ENCODE data around the gene ACBD4. TPM values are rescaled to one million over a fixed set of nuclear protein-coding genes. Genes with fewer than 3 reads are reported as not detected.

Gene ACBD4
- total RNA-seq, 2 donors from 2014 or later = 13.0 to 16.6 TPM

DNA sequence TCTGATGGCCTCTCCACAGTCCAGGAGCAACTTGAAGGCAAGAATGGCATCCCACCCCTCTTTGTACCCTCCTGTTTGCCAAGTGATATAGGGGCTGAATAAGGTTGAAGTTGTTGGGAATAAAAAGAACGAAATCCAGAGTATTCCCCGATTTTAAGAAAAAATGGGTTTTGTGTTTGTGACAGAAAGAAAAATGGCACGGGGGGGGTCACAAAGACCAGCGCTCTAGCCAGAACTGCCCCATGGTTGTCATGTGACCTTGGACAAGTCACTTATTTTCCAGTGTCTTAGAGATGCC is 11.1 kb downstream of the ACBD4 start:
- Histone ChIP-seq H3K4me3 (no peak overlapping the region), H3K27me3 (no peaks in the 10 kb centered on the region)

DNA sequence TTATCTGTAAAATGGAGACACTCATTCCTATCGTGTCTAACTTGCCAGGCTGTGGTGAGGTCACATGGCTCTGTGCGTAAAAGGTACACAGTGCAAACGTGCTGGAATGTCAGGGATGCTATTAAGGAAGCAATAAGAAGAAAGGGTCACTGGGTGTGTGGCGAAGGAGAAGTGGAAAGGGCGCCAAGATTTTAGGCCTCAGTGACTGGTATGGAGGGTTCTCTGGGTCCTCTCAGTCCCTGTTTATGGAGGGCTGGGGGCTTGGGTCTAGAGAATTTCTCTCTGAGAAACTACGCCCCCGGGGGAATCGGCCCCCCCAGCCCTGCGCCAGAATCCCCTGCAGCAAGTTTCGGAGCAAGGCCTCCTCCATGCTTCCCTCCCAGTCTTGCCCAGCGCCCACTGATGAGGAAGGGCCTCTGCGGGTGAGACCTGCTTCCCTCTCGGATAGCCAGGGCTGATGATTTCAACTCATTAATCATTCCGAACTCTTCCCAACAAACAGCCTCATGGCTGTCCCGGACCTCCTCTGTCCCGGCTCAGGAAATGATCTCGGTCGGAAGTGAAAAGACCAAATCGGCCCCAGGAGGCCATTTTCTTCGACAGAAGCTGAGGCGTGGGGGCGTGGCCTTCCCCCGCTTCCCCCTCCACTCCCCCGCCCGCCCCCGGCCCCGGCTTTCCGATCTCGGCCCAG is 11.5 kb downstream of the ACBD4 start:
- peak overlapping the region; percentile 55 for H3K4me3 ChIP-seq
- intact Hi-C loops (cut with DNase I) = no loop called here
- peak overlapping the region; percentile 71 to 91 for H3K9ac ChIP-seq (ENCODE audit: low read depth in 2 of 2, low read length in 2 of 2)
- H3K9me3 ChIP-seq = no peaks in the 10 kb centered on the region
- TF ChIP-seq, protein P1, sequence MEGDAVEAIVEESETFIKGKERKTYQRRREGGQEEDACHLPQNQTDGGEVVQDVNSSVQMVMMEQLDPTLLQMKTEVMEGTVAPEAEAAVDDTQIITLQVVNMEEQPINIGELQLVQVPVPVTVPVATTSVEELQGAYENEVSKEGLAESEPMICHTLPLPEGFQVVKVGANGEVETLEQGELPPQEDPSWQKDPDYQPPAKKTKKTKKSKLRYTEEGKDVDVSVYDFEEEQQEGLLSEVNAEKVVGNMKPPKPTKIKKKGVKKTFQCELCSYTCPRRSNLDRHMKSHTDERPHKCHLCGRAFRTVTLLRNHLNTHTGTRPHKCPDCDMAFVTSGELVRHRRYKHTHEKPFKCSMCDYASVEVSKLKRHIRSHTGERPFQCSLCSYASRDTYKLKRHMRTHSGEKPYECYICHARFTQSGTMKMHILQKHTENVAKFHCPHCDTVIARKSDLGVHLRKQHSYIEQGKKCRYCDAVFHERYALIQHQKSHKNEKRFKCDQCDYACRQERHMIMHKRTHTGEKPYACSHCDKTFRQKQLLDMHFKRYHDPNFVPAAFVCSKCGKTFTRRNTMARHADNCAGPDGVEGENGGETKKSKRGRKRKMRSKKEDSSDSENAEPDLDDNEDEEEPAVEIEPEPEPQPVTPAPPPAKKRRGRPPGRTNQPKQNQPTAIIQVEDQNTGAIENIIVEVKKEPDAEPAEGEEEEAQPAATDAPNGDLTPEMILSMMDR (IDR thresholded peaks at IDR 0.05) = no peak
- peak overlapping the region; percentile 98 for H3K27ac ChIP-seq
- H3K27me3 ChIP-seq = no peaks in the 10 kb centered on the region
- H3K4me1 ChIP-seq = peaks cover 15% of the 10 kb centered on the region
- DNase-seq = peak; percentile 81
- no peaks in the 10 kb centered on the region for H3K36me3 ChIP-seq

More for the DNA sequence above, 11.1 kb downstream of the ACBD4 start:
- Histone ChIP-seq H3K36me3 (no peaks in the 10 kb centered on the region), H3K4me1 (peaks cover 11% of the 10 kb centered on the region), H3K9me3 (no peaks in the 10 kb centered on the region), H3K27ac (peak overlapping the region; percentile 98), H3K9ac (ENCODE audit: low read depth in 2 of 2, low read length in 2 of 2) (peak overlapping the region in 1 of 2 donors; percentile 91)
- DNase-seq = no peak
- intact Hi-C loops (cut with DNase I) = no loop called here
- TF ChIP-seq, protein P1 (IDR thresholded peaks at IDR 0.05) = no peak

DNA sequence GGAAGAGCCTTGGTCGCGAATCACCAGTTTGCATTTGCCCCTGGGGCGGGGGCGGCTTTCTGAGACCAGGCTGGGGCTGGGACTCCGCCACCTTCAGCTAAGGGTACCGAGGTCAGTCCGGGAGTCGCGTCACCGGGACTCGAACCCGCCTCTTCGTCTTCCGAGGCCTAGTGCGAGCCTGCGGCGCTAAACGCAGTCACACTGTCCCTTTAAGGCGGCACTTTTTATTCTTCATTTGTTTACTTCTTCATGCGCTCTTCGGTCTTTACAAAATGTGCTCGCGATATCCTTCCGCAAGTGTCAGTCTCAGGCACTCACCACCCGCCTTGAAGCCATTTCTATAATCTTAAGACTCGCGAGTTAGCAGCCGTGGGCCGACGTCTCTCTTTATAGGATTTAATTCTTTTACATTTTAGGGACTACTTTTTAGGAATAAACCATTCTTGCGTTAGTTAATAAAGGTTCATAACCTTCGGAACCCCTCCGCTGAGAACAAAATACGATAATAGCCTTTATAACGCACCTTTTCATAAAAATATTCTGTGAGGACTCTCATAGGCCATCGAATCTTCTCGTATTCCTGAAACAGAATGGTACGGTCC is 12.2 kb downstream of the ACBD4 start:
- no peaks in the 10 kb centered on the region for H3K36me3 ChIP-seq
- H3K9me3 ChIP-seq = no peaks in the 10 kb centered on the region
- H3K27ac ChIP-seq = peak overlapping the region; percentile 98
- peak overlapping the region; percentile 55 for H3K4me3 ChIP-seq
- peak overlapping the region; percentile 71 to 91 for H3K9ac ChIP-seq (ENCODE audit: low read depth in 2 of 2, low read length in 2 of 2)
- intact Hi-C loops (cut with DNase I) = no loop called here
- no peaks in the 10 kb centered on the region for H3K27me3 ChIP-seq
- H3K4me1 ChIP-seq = peaks cover 15% of the 10 kb centered on the region
- peak; percentile 83 for DNase-seq
- TF ChIP-seq, protein P1 (IDR thresholded peaks at IDR 0.05) = no peak

DNA sequence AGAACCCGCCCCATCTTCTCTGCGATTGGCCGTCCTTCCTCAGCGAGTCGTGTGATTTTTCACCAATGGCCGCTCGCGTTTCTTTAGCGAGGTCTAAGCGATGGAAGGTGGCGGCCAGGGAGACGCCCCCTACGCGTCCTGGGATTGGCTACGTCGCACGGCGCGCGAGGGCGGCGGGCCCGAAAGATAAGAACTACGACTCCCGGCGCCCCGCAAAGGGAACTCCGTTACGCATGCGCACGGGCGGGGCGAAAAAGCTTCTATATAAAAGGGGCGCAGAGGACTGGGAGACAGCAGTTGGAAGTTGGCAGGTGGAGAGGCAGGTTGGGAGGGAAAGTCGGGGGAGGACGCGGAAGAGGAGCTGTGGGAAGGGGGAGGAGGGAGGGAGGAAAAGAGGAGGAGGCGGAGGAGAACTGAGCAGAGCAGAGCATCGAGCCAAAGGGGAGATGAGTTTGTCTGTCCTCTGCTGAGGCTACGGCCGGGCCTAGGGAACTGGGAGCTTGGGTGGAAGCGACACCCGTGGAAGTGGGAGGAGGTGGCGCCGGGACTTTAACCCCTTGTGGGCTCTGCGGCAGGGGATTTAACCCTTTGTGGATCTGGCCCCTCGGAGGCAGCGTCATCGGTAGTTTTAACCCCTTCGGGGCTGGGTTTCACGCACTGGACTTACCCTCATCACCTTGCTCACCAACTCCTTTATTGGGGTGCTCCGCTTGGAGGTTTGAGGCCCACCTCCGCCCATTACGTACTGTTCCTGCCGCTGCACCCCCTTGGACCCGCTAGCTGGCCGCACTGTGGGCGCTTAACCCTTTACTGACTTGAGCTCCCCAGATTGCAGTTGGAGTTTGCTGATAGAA is 12.9 kb downstream of the ACBD4 start, which contains the start of gene HEXIM1:
Gene HEXIM1 (plus strand): TSS at position 293 of the 854 bp plus-strand sequence. CDS start 716 bp downstream, outside the sequence.
- peak within 1 kb of the TSS; percentile 65 for H3K4me3 ChIP-seq
- peaks cover 15% of the 10 kb centered on the region for H3K4me1 ChIP-seq
- H3K27ac ChIP-seq = peak within 1 kb of the TSS; percentile 98
- DNase-seq = peak; percentile 99
- TF ChIP-seq, protein P1 (IDR thresholded peaks at IDR 0.05) = no peak
- intact Hi-C loops (cut with DNase I) = no loop called here
- H3K9me3 ChIP-seq = no peaks in the 10 kb centered on the region
- H3K36me3 ChIP-seq = no peaks in the 10 kb centered on the region
- H3K9ac ChIP-seq (ENCODE audit: low read depth in 2 of 2, low read length in 2 of 2) = peak within 1 kb of the TSS; percentile 85 to 91
- no peaks in the 10 kb centered on the region for H3K27me3 ChIP-seq

DNA sequence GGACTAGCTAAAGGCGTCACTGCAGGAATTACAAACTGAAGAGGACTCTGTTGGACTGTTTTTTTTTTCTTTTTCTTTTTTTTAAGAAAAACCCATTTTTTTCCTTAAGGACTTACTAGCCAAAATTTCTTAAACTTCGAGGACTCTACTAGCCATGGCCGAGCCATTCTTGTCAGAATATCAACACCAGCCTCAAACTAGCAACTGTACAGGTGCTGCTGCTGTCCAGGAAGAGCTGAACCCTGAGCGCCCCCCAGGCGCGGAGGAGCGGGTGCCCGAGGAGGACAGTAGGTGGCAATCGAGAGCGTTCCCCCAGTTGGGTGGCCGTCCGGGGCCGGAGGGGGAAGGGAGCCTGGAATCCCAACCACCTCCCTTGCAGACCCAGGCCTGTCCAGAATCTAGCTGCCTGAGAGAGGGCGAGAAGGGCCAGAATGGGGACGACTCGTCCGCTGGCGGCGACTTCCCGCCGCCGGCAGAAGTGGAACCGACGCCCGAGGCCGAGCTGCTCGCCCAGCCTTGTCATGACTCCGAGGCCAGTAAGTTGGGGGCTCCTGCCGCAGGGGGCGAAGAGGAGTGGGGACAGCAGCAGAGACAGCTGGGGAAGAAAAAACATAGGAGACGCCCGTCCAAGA is 13.7 kb downstream of the ACBD4 start:
- intact Hi-C loops (cut with DNase I) = no loop called here

More for the DNA sequence above, 13.7 kb downstream of the ACBD4 start:
- Histone ChIP-seq H3K4me1 (peaks cover 15% of the 10 kb centered on the region), H3K4me3 (peak overlapping the region; percentile 65), H3K36me3 (no peaks in the 10 kb centered on the region), H3K9me3 (no peaks in the 10 kb centered on the region), H3K27ac (peak overlapping the region; percentile 96), H3K9ac (ENCODE audit: low read depth in 2 of 2, low read length in 2 of 2) (peak overlapping the region; percentile 85 to 89), H3K27me3 (no peaks in the 10 kb centered on the region)
- peak; percentile 92 for DNase-seq
- TF ChIP-seq, protein P1 (IDR thresholded peaks at IDR 0.05) = peak; percentile 90
